K562 (cell line): ENCODE measurements around the gene OR6S1. TPM values are rescaled to one million over a fixed set of nuclear protein-coding genes. Genes with fewer than 3 reads are reported as not detected.

Experiments used
- ARID2 ChIP-seq: fragments of 450-650 bp; IDR thresholded peaks from 2 replicates; pipeline ENCODE4 v1.6.1; 2017; ENCODE audit warnings: antibody characterized with exemption, mild to moderate bottlenecking
- ARID3A ChIP-seq: IDR thresholded peaks from 2 replicates; pipeline ENCODE4 v1.6.1; 2012; ENCODE audit warnings: low read depth, low read length, improper control_type of control experiment, borderline replicate concordance
- BCOR ChIP-seq: fragments of 450-650 bp; IDR thresholded peaks from 2 replicates; pipeline ENCODE4 v1.6.1; 2016
- C11orf30 ChIP-seq: fragments of 450-650 bp; IDR thresholded peaks from 2 replicates; pipeline ENCODE4 v1.6.1; 2016; ENCODE audit warnings: low read depth, mild to moderate bottlenecking
- CHD4 ChIP-seq: fragments of 200-600 bp; sonication (generic); IDR thresholded peaks from 3 replicates; pipeline ENCODE4 v1.6.1; 2012; ENCODE audit warnings: low read depth, mild to moderate bottlenecking, mixed read lengths, low read length, inconsistent platforms; ENCODE audit not compliant: insufficient read depth, insufficient replicate concordance, poor library complexity, severe bottlenecking
- GATAD2B ChIP-seq: fragments of 450-650 bp; IDR thresholded peaks from 2 replicates; pipeline ENCODE4 v1.6.1; 2017; ENCODE audit warnings: mild to moderate bottlenecking, borderline replicate concordance
- HIVEP1 ChIP-seq: fragments of 250-450 bp; sonication (Bioruptor Pico); IDR thresholded peaks from 2 replicates; pipeline ENCODE4 v1.4.0; 2020; ENCODE audit warnings: mild to moderate bottlenecking
- HMG20A ChIP-seq: fragments of 450-650 bp; formaldehyde crosslinking; conservative IDR thresholded peaks from 2 replicates; pipeline ENCODE4 v1.4.0; 2020; ENCODE audit warnings: mild to moderate bottlenecking, mixed read lengths
- KLF1 ChIP-seq: fragments of 450-650 bp; IDR thresholded peaks from 2 replicates; pipeline ENCODE4 v1.6.1; 2016; ENCODE audit warnings: missing genetic modification characterization, missing compliant biosample characterization
- MAFF ChIP-seq: IDR thresholded peaks from 2 replicates; pipeline ENCODE4 v1.6.1; 2012; ENCODE audit warnings: low read length, improper control_type of control experiment
- NONO ChIP-seq, 2 experiments: fragments of 200-400 bp in 1 of 2; fragments of 450-650 bp in 1 of 2; formaldehyde crosslinking in 1 of 2; IDR thresholded peaks; 2 replicates each; pipeline ENCODE4 v1.6.1; 2017; ENCODE audit warnings: low read depth in 2 of 2, mild to moderate bottlenecking in 2 of 2, moderate library complexity in 2 of 2, low read length in 1 of 2
- PHF8 ChIP-seq: fragments of 200-600 bp; sonication (generic); IDR thresholded peaks from 2 replicates; pipeline ENCODE4 v1.6.1; 2012; ENCODE audit warnings: mixed run types, mild to moderate bottlenecking, inconsistent platforms, low read length, moderate library complexity, borderline replicate concordance
- POLR2H ChIP-seq: IDR thresholded peaks from 2 replicates; pipeline ENCODE4 v1.6.1; 2016; ENCODE audit warnings: missing genetic modification characterization, low read depth, mild to moderate bottlenecking, control low read depth, missing compliant biosample characterization, moderate library complexity
- TEAD4 ChIP-seq, 2 experiments: sonication (generic) in 1 of 2; formaldehyde crosslinking in 1 of 2; IDR thresholded peaks; 2 replicates each; pipeline versions ENCODE4 v1.6.1 to v1.8.0; 2012 to 2022; ENCODE audit warnings: borderline replicate concordance in 1 of 2, inconsistent platforms in 1 of 2, low read length in 1 of 2, mild to moderate bottlenecking in 1 of 2, missing genetic modification reagents in 1 of 2
- ZBTB40 ChIP-seq, 2 experiments: fragments of 450-650 bp in 1 of 2; sonication (generic) in 1 of 2; formaldehyde crosslinking in 1 of 2; IDR thresholded peaks; 2 replicates each; pipeline versions ENCODE4 v1.7.1 to v1.9.0; 2016 to 2022; ENCODE audit warnings: inconsistent platforms in 1 of 2, mild to moderate bottlenecking in 1 of 2, missing genetic modification reagents in 1 of 2
- ZNF57 ChIP-seq: fragments of 450-650 bp; formaldehyde crosslinking; IDR thresholded peaks from 2 replicates; pipeline ENCODE4 v1.4.0; 2020; ENCODE audit warnings: mild to moderate bottlenecking, moderate library complexity
- polyA plus RNA-seq, 8 experiments: library from polyadenylated mRNA; depleted of rRNA in 4 of 8; stranded (reverse) in 5 of 8; unstranded in 3 of 8; fragments of >200 nt; fragmentation: Nextera tagmentation in 2 of 8; fragmentation: Illumina TruSeq in 1 of 8; extraction: Ambion mirVana in 2 of 8; extraction: Trizol in 1 of 8; gene quantifications; 2 replicates each; pipeline versions ENCODE4 v1.2.1 to v1.2.3, GENCODE V29; 2011 to 2014; ENCODE audit warnings: inconsistent platforms in 1 of 8, missing spikeins in 1 of 8
- total RNA-seq, 7 experiments: library from RNA; depleted of rRNA in 6 of 7; stranded (reverse); fragments of >200 nt in 6 of 7; fragmentation: Illumina TruSeq in 2 of 7; extraction: Trizol in 2 of 7; gene quantifications; 2 replicates each; pipeline versions ENCODE4 v1.2.1 to v1.2.3, GENCODE V29; 2011 to 2021; ENCODE audit warnings: low replicate concordance in 1 of 7

The OR6S1 gene
- total and polyA plus RNA-seq, 9 of the 15 experiments (the other 6 are each of a cell fraction or from before 2014, with no cell fraction given) = not detected

DNA sequence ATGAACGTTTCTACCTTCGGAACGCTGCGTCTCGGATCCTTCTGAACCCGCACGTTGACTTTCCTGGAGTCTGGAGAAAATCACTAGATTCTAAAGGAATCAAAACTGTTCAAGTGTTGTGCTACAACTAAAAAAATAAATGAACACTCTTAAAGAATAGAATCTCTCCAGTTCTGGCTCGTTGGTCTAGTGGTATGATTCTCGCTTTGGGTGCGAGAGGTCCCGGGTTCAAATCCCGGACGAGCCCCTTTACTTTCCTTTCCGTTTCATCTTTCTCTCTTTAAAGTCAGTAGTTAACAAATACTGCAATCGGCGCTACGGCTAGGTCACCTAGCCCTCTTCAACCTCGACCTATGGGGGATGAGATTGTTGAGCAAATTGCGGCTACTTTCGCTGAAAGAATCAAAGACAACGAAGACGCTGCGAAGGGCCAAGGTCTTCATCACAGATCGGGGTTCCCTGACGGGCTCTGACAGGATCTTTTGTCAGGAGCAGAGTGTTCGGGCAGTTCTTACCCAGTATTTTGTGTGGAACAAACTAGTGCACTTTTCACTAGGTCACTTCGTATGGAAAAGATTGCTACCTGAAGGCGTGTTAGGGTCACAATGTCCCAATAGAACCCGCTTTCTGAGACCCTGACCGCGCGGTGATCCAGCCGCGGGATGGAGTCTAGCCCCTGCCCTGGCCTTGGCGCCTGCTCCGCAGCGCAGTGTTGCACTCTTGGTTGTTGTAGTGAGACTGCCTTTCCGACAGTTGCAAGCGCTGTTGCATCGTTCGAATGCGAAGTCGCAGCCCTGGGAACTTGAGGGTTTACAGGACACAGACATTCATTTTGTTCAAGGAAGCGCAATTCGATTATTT lies 8.4 kb downstream of the OR6S1 start (continued):
- TF ChIP-seq GATAD2B (no peak), POLR2H (peak; percentile 99), ARID2 (no peak), HMG20A (CRISPR knock-in tag) (no peak), KLF1 (no peak), NONO (IDR thresholded peaks at IDR 0.05; ENCODE audit: low read depth in 2 of 2, low read length in 1 of 2) (no peak), TEAD4 (IDR thresholded peaks at IDR 0.05; ENCODE audit: low read length) (peak; percentile 63), TEAD4 (CRISPR knock-in tag; IDR thresholded peaks at IDR 0.05; ENCODE audit: borderline replicate concordance) (no peak), PHF8 (no peak), MAFF (no peak), ZBTB40 (IDR thresholded peaks at IDR 0.05) (peak; percentile 76), ZBTB40 (CRISPR knock-in tag; IDR thresholded peaks at IDR 0.05) (no peak), CHD4 (no peak), C11orf30 (no peak), HIVEP1 (CRISPR knock-in tag) (no peak), BCOR (peak; percentile 66), ARID3A (no peak), ZNF57 (CRISPR knock-in tag) (no peak)
